Natural killer cell (primary cell): ENCODE results near the gene TVP23A. TPM values are rescaled to one million over a fixed set of nuclear protein-coding genes. Genes with fewer than 3 reads are reported as not detected.

Experiments
- ATAC-seq, 3 donors: fragments of 150-1000 bp in 2 of 3; fragments of 200-7000 bp in 1 of 3; cut with Tn5 transposase; 1 replicate in 1 of 3; 2 replicates in 2 of 3; pipeline ENCODE4 v1.10.0; 2021; ENCODE audit warnings: mild to moderate bottlenecking in 2 of 3, moderate library complexity in 2 of 3
- DNase-seq, 2 donors: peaks; one replicate each; pipeline versions ENCODE4 v3.0.0 to v3.0.0-alpha.2; 2013 to 2021; ENCODE audit warnings: mixed read lengths in 1 of 2
- H3K27ac ChIP-seq: one replicate; pipeline ENCODE4 v1.5.1; 2013; ENCODE audit warnings: mild to moderate bottlenecking, low read length
- H3K27me3 ChIP-seq: one replicate; pipeline ENCODE4 v1.6.1; 2013; ENCODE audit warnings: low read length; ENCODE audit not compliant: control insufficient read depth, insufficient read depth
- H3K36me3 ChIP-seq: one replicate; pipeline ENCODE4 v1.6.1; 2013; ENCODE audit warnings: low read length; ENCODE audit not compliant: control insufficient read depth, insufficient read depth
- H3K4me1 ChIP-seq: one replicate; pipeline ENCODE4 v1.6.1; 2013; ENCODE audit warnings: low read length; ENCODE audit not compliant: control insufficient read depth, insufficient read depth
- H3K4me3 ChIP-seq: one replicate; pipeline ENCODE4 v1.5.1; 2013; ENCODE audit warnings: low read length
- H3K9me3 ChIP-seq: one replicate; pipeline ENCODE4 v1.6.1; 2013; ENCODE audit warnings: low read length; ENCODE audit not compliant: control insufficient read depth, insufficient read depth
- H3K27ac Mint-ChIP-seq, 2 donors: one replicate each; pipeline ENCODE4 v1.8.0; 2022; ENCODE audit warnings: mild to moderate bottlenecking in 2 of 2, mixed read lengths in 2 of 2, moderate library complexity in 1 of 2
- H3K27me3 Mint-ChIP-seq, 2 donors: one replicate each; pipeline ENCODE4 v1.8.0; 2022; ENCODE audit warnings: low read depth in 2 of 2, mixed read lengths in 2 of 2
- H3K36me3 Mint-ChIP-seq: one replicate; pipeline ENCODE4 v1.8.0; 2022; ENCODE audit warnings: mixed read lengths
- H3K4me1 Mint-ChIP-seq, 2 donors: one replicate each; pipeline ENCODE4 v1.8.0; 2022; ENCODE audit warnings: mixed read lengths in 2 of 2
- H3K4me3 Mint-ChIP-seq: one replicate; pipeline ENCODE4 v1.8.0; 2022; ENCODE audit warnings: mild to moderate bottlenecking, moderate library complexity, mixed read lengths
- H3K9me3 Mint-ChIP-seq, 2 donors: one replicate each; pipeline ENCODE4 v1.8.0; 2022; ENCODE audit warnings: mixed read lengths in 2 of 2
- CTCF ChIP-seq: fragments of 200-600 bp; IDR thresholded peaks from one replicate; pipeline ENCODE4 v1.8.0; 2022; ENCODE audit warnings: antibody characterized with exemption
- WGBS: methylation state at CpG from one replicate; pipeline ENCODE4 v1.1.7; 2013; ENCODE audit warnings: missing lambda C conversion rate; ENCODE audit not compliant: insufficient coverage; 5-methylcytosine and 5-hydroxymethylcytosine counted together
- intact Hi-C: fragments of 100-400 bp; cut with micrococcal nuclease; formaldehyde crosslinking; loops from one replicate; pipeline ENCODE4 v1.14.2; 2022
- total RNA-seq, 4 donors: library from RNA; stranded (reverse); fragments of 120-200 nt in 1 of 4; gene quantifications; one replicate each; pipeline versions ENCODE4 v1.2.3 to v1.2.4, GENCODE V29; 2013 to 2022

Gene TVP23A
- total RNA-seq, 3 donors from 2014 or later (not counting 1 experiment from before 2014, with no cell fraction given): not detected

DNA sequence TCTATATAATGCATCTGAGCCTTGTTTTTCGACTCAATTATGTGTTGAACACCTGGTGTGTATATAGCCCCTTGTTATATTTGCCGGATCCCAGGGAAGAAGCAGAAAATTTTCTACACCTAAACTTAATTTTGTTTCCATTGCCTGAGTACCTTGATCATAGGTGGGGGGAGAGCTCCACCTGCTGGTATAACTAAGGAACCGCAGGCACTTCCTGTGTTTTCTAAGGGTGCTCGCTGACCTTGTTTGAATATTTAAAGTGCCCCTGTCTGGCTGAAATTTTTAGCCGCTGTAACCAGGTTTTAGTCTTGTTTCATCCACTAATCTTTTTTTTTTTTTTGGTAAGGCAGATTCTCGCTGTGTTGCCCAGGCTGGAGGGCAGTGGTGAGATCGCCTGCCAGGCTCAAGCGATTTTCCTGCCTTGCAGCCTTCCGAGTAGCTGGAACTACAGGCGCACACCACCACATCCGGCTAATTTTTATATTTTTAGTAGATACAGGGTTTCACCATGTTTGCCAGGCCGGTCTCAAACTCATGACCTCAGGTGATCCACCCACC is 81.4 kb downstream of the TVP23A start:
- Histone ChIP-seq H3K36me3 (no peaks in the 10 kb centered on the region), H3K27ac (peak overlapping the region; percentile 37), H3K4me1 (peaks cover 20% of the 10 kb centered on the region), H3K4me3 (peak overlapping the region; percentile 11), H3K27me3 (no peaks in the 10 kb centered on the region), H3K9me3 (no peaks in the 10 kb centered on the region)
- intact Hi-C loops: loop anchor here (1.0 to 5.0 kb wide), 4 partner anchors 70 to 1576 kb away; no protein-coding TSS in a partner anchor
- H3K27me3 Mint-ChIP-seq: no peaks in the 10 kb centered on the region
- peak; percentile 93 to 99 (median 96) for ATAC-seq
- H3K27ac Mint-ChIP-seq: peak overlapping the region; percentile 51 to 56
- peak; percentile 50 to 90 for DNase-seq
- H3K4me1 Mint-ChIP-seq: peaks cover 9 to 14% of the 10 kb centered on the region in 2 donors
- WGBS: 42% methylated on average over 10 of the region's 12 CpGs
- peak overlapping the region; percentile 62 for H3K4me3 Mint-ChIP-seq
- H3K36me3 Mint-ChIP-seq: no peaks in the 10 kb centered on the region
- no peaks in the 10 kb centered on the region for H3K9me3 Mint-ChIP-seq
- TF ChIP-seq CTCF: peak; percentile 89

DNA sequence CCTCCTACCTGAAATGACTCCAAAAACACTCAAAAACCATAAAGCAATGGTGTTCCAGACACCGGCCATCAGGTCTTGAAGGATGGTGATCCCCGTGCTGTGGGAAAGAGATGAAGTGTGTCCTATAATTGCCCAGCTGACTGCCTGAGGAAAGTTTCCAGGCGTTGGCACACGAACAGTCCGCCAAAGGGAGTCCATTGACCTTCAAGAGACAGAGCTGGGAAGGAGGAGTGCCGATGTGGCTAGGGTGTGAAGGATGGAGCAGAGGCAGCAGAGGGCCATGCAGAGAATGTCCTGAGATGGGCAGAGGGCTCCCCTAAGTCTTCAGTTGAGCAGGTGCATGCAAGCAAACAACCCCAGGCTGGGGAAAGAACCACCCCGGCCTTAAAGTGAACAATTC is 86.8 kb downstream of the TVP23A start:
- Histone ChIP-seq H3K27ac (no peak overlapping the region), H3K9me3 (no peaks in the 10 kb centered on the region), H3K27me3 (no peaks in the 10 kb centered on the region), H3K4me1 (no peaks in the 10 kb centered on the region), H3K36me3 (no peaks in the 10 kb centered on the region), H3K4me3 (no peak overlapping the region)
- Mint-ChIP-seq H3K27me3 (no peaks in the 10 kb centered on the region), H3K9me3 (no peaks in the 10 kb centered on the region), H3K27ac (no peak overlapping the region), H3K36me3 (no peaks in the 10 kb centered on the region), H3K4me3 (no peak overlapping the region), H3K4me1 (peaks cover under 1% of the 10 kb centered on the region in 2 donors)
- intact Hi-C loops: no loop called here
- no peak for DNase-seq
- no peak for ATAC-seq
- TF ChIP-seq CTCF: no peak
- WGBS: 94% methylated on average over 7 of the region's 7 CpGs

DNA sequence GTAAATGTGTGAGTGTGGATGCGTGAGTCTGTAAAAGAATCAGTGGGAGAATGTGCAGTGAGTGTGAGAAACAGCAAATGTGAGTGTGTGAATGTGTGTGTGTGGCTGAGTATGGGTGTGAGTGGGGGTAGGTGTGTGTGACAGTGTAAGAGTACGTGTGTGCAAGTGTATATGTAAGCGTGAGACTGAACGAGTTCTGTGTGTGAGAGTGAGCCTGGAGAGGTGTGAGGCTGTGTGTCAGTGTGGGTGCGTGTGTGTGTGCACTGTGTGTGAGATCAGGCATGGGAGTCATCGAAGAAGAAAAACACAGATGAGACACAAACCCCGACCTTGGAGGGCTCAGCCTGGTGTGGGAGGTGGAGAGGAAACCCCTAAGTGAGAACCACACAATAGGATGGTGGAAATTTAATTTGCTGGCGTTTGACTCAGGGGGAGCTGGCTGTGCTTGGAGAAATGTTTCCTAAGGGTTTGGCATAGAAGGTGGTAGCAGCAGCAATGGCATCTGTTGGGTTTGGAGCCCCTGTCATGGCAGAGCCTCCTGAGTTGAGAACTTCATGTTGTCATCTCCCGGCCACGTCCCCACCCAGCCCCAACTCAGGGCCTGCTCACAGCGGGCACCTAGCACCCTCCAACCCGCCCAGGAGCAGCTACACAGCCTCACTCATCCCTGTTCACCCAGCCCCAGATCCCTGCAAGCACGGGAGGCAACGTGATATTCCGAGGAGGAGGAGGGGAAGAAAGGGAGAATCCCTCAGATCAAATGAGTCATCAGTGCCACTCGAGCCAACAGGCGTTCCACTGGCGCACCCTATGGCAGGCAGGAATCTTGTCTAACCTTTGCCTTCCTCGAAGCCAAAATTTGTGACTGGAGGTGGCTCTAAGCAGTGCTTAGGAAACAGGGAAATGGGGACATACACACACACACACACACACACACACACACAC is 89.2 kb downstream of the TVP23A start:
- Histone ChIP-seq H3K4me3 (no peak overlapping the region), H3K4me1 (no peaks in the 10 kb centered on the region), H3K27me3 (no peaks in the 10 kb centered on the region), H3K9me3 (no peaks in the 10 kb centered on the region), H3K36me3 (no peaks in the 10 kb centered on the region), H3K27ac (no peak overlapping the region)
- intact Hi-C loops: no loop called here
- 88% methylated on average over 19 of the region's 19 CpGs for WGBS
- H3K4me3 Mint-ChIP-seq: no peak overlapping the region
- no peaks in the 10 kb centered on the region for H3K36me3 Mint-ChIP-seq
- H3K4me1 Mint-ChIP-seq: no peaks in the 10 kb centered on the region
- ATAC-seq (peak in 1 of 3 donors; percentile 32), DNase-seq (no peak)
- no peak for TF ChIP-seq CTCF
- H3K27me3 Mint-ChIP-seq: peaks cover 4 to 5% of the 10 kb centered on the region in 2 donors
- H3K27ac Mint-ChIP-seq: no peak overlapping the region
- no peaks in the 10 kb centered on the region for H3K9me3 Mint-ChIP-seq
